SK-N-SH (cell line): ENCODE results near the gene COL25A1. TPM values are rescaled to one million over a fixed set of nuclear protein-coding genes. Genes with fewer than 3 reads are reported as not detected.

ENCODE experiments used
- CTCF ChIA-PET: fragments of 300-600, 350-600 bp; formaldehyde crosslinking; extraction: SDS; loops from one replicate; lab custom pipeline; 2021; lab: Yijun Ruan, JAX
- POLR2A ChIA-PET: fragments of 350-600 bp; sonication (Branson Sonifier 250); formaldehyde crosslinking; extraction: SDS; loops from one replicate; lab custom pipeline; 2020; ENCODE audit warnings: antibody characterized with exemption, inconsistent platforms; lab: Yijun Ruan, JAX
- DNase-seq: peaks from one replicate; pipeline ENCODE4 v3.0.0; 2012
- H2AFZ ChIP-seq: fragments of 200-600 bp; sonication (generic); 2 replicates; pipeline ENCODE4 v1.8.1; 2016; ENCODE audit warnings: antibody characterized with exemption, mild to moderate bottlenecking, low read depth
- H3F3A ChIP-seq: fragments of 200-600 bp; sonication (generic); replicated peaks from 2 replicates; pipeline ENCODE3; 2016; ENCODE audit warnings: antibody characterized with exemption, mild to moderate bottlenecking; ENCODE audit not compliant: insufficient read depth
- H3K27ac ChIP-seq, 2 experiments: fragments of 200-500 bp in 1 of 2; fragments of 200-600 bp in 1 of 2; sonication (Bioruptor generic) in 1 of 2; sonication (generic), shearing (Covaris generic) in 1 of 2; 2 replicates each; pipeline versions ENCODE4 v1.5.1 to v1.6.1; 2014 to 2016; ENCODE audit warnings: low read depth in 2 of 2, inconsistent platforms in 1 of 2, low read length in 1 of 2, mild to moderate bottlenecking in 1 of 2, mixed read lengths in 1 of 2
- H3K27me3 ChIP-seq: fragments of 200-600 bp; sonication (generic), shearing (Covaris generic); 2 replicates; pipeline ENCODE4 v1.6.1; 2016; ENCODE audit warnings: mixed run types; ENCODE audit not compliant: insufficient read depth
- H3K36me3 ChIP-seq, 2 experiments: fragments of 200-500 bp in 1 of 2; fragments of 200-600 bp in 1 of 2; sonication (Bioruptor generic) in 1 of 2; sonication (generic) in 1 of 2; replicated peaks in 1 of 2; 2 replicates each; pipeline versions ENCODE3 to v1.5.1; 2014 to 2016; ENCODE audit warnings: low read length in 1 of 2, mild to moderate bottlenecking in 1 of 2; ENCODE audit not compliant: insufficient read depth in 2 of 2, control insufficient read depth in 1 of 2
- H3K4me1 ChIP-seq, 2 experiments: fragments of 200-500 bp in 1 of 2; fragments of 200-600 bp in 1 of 2; sonication (Bioruptor generic) in 1 of 2; sonication (generic), shearing (Covaris generic) in 1 of 2; 2 replicates each; pipeline versions ENCODE4 v1.5.1 to v1.6.1; 2014 to 2016; ENCODE audit warnings: low read depth in 1 of 2, low read length in 1 of 2, mixed run types in 1 of 2; ENCODE audit not compliant: insufficient read depth in 2 of 2, control insufficient read depth in 1 of 2
- H3K4me2 ChIP-seq: fragments of 200-600 bp; sonication (generic), shearing (Covaris generic); 2 replicates; pipeline ENCODE4 v1.6.1; 2017; ENCODE audit warnings: mixed run types
- H3K4me3 ChIP-seq, 2 experiments: fragments of 200-500 bp in 1 of 2; fragments of 200-600 bp in 1 of 2; sonication (Bioruptor generic) in 1 of 2; sonication (generic), shearing (Covaris generic) in 1 of 2; 2 replicates each; pipeline versions ENCODE4 v1.5.1 to v1.8.1; 2014 to 2016; ENCODE audit warnings: low read depth in 2 of 2, inconsistent platforms in 1 of 2, low read length in 1 of 2, mild to moderate bottlenecking in 1 of 2, mixed read lengths in 1 of 2, moderate library complexity in 1 of 2
- H3K79me2 ChIP-seq: fragments of 200-600 bp; sonication (generic); 2 replicates; pipeline ENCODE4 v1.8.1; 2017; ENCODE audit warnings: mild to moderate bottlenecking; ENCODE audit not compliant: insufficient read depth
- H3K9ac ChIP-seq: fragments of 200-600 bp; sonication (generic); 2 replicates; pipeline ENCODE4 v1.6.1; 2017; ENCODE audit warnings: mixed run types
- H3K9me2 ChIP-seq: fragments of 200-600 bp; sonication (generic); 2 replicates; pipeline ENCODE4 v1.6.1; 2017; ENCODE audit warnings: mixed run types
- H3K9me3 ChIP-seq: fragments of 200-600 bp; sonication (generic); 2 replicates; pipeline ENCODE4 v1.6.1; 2017; ENCODE audit warnings: mixed run types, mild to moderate bottlenecking, moderate library complexity
- H4K20me1 ChIP-seq: fragments of 200-600 bp; sonication (generic); 2 replicates; pipeline ENCODE4 v1.6.1; 2017; ENCODE audit warnings: mild to moderate bottlenecking, mixed run types; ENCODE audit not compliant: insufficient read depth
- CHD2 ChIP-seq: fragments of 150-350 bp; IDR thresholded peaks from 2 replicates; pipeline ENCODE4 v1.6.1; 2018; ENCODE audit warnings: low read length; ENCODE audit not compliant: partially characterized antibody
- ELF1 ChIP-seq: IDR thresholded peaks from 2 replicates; pipeline ENCODE4 v1.4.0; 2012
- EZH2phosphoT487 ChIP-seq: fragments of 200-600 bp; sonication (generic); IDR thresholded peaks from 2 replicates; pipeline ENCODE4 v1.6.1; 2017; ENCODE audit warnings: low read depth, mixed run types, mild to moderate bottlenecking, antibody characterized with exemption, moderate library complexity, borderline replicate concordance
- FOSL2 ChIP-seq: IDR thresholded peaks from 2 replicates; pipeline ENCODE4 v1.4.0; 2012; ENCODE audit warnings: low read depth, mild to moderate bottlenecking, moderate library complexity, borderline replicate concordance
- FOXJ3 ChIP-seq: sonication (generic); formaldehyde crosslinking; IDR thresholded peaks from 2 replicates; pipeline ENCODE4 v1.5.1; 2020; ENCODE audit warnings: mild to moderate bottlenecking, missing genetic modification reagents
- GATA2 ChIP-seq: sonication (generic); formaldehyde crosslinking; IDR thresholded peaks from 2 replicates; pipeline ENCODE4 v1.5.0; 2020; ENCODE audit warnings: mild to moderate bottlenecking, missing genetic modification reagents
- MAX ChIP-seq: IDR thresholded peaks from 2 replicates; pipeline ENCODE4 v1.4.0; 2012; ENCODE audit warnings: low read depth
- MXI1 ChIP-seq: IDR thresholded peaks from 2 replicates; pipeline ENCODE4 v1.6.1; 2012; ENCODE audit warnings: mild to moderate bottlenecking, low read depth, low read length, improper control_type of control experiment
- NFIC ChIP-seq: IDR thresholded peaks from 2 replicates; pipeline ENCODE4 v1.4.0; 2012; ENCODE audit warnings: borderline replicate concordance
- NRF1 ChIP-seq: IDR thresholded peaks from 2 replicates; pipeline ENCODE4 v1.6.1; 2012; ENCODE audit warnings: low read depth, mild to moderate bottlenecking, low read length
- POLR2AphosphoS5 ChIP-seq: IDR thresholded peaks from 2 replicates; pipeline ENCODE4 v1.6.1; 2012; ENCODE audit warnings: low read depth, low read length
- SIN3A ChIP-seq: IDR thresholded peaks from 2 replicates; pipeline ENCODE4 v1.6.1; 2012; ENCODE audit warnings: low read depth, mild to moderate bottlenecking, low read length, moderate library complexity, borderline replicate concordance
- SMC3 ChIP-seq: IDR thresholded peaks from 2 replicates; pipeline ENCODE4 v1.6.1; 2012; ENCODE audit warnings: low read depth, low read length, improper control_type of control experiment
- TAF1 ChIP-seq: IDR thresholded peaks from 2 replicates; pipeline ENCODE4 v1.6.1; 2012; ENCODE audit warnings: low read depth, mild to moderate bottlenecking, low read length, moderate library complexity, borderline replicate concordance
- TCF12 ChIP-seq: IDR thresholded peaks from 2 replicates; pipeline ENCODE4 v1.4.0; 2012
- YY1 ChIP-seq: IDR thresholded peaks from 2 replicates; pipeline ENCODE4 v1.4.0; 2012; ENCODE audit warnings: low read depth, mild to moderate bottlenecking
- WGBS: methylation state at CpG from one replicate; pipeline ENCODE4 v1.1.6; 2017; ENCODE audit warnings: low lambda C conversion rate; 5-methylcytosine and 5-hydroxymethylcytosine counted together
- polyA plus RNA-seq, 3 experiments: library from polyadenylated mRNA; depleted of rRNA; stranded (reverse); fragments of >200 nt; gene quantifications; 2 replicates each; pipeline ENCODE4 v1.2.3, GENCODE V29; 2012

Gene COL25A1
- polyA plus RNA-seq, 1 of the 3 experiments (the other 2 are of a cell fraction), result not detected

GRCh38 chr4:109044431-109044830 is 258.0 kb downstream of the COL25A1 start:
- TF ChIP-seq SMC3 (no peak), EZH2phosphoT487 (no peak), MXI1 (no peak), POLR2AphosphoS5 (no peak), MAX (no peak), TAF1 (no peak), ELF1 (no peak), FOXJ3 (CRISPR knock-in tag) (no peak)
- Histone ChIP-seq H3K9ac (no peak overlapping the region), H3F3A (no peaks in the 10 kb centered on the region), H2AFZ (no peak overlapping the region), H3K27ac (no peak overlapping the region), H3K4me2 (no peak overlapping the region), H3K4me3 (no peak overlapping the region), H3K4me1 (no peaks in the 10 kb centered on the region), H3K27me3 (no peaks in the 10 kb centered on the region), H3K9me3 (no peaks in the 10 kb centered on the region), H3K79me2 (no peaks in the 10 kb centered on the region), H4K20me1 (no peaks in the 10 kb centered on the region), H3K36me3 (no peaks in the 10 kb centered on the region), H3K9me2 (no peaks in the 10 kb centered on the region)
- no peak for DNase-seq
- CTCF ChIA-PET, result no interaction called here
- POLR2A ChIA-PET, result no interaction called here
- 13% methylated on average over 3 of the region's 3 CpGs for WGBS

- H3K4me2 ChIP-seq, result no peak overlapping the region
- WGBS, result 3% methylated on average over 3 of the region's 3 CpGs
- H3K36me3 ChIP-seq, result no peaks in the 10 kb centered on the region
- CTCF ChIA-PET, result no interaction called here
- H3K9ac ChIP-seq, result no peak overlapping the region
- H3K9me2 ChIP-seq, result no peaks in the 10 kb centered on the region
- no peak for DNase-seq
- POLR2A ChIA-PET, result no interaction called here
- no peaks in the 10 kb centered on the region for H3K79me2 ChIP-seq
- H3K4me3 ChIP-seq, result no peak overlapping the region
- TF ChIP-seq TAF1, result no peak
- TF ChIP-seq, all 33 proteins: peak for 0
- H3K4me1 ChIP-seq, result no peaks in the 10 kb centered on the region
- H3K27me3 ChIP-seq, result no peaks in the 10 kb centered on the region
- H3F3A ChIP-seq, result no peaks in the 10 kb centered on the region
- no peak overlapping the region for H3K27ac ChIP-seq
- H3K9me3 ChIP-seq, result no peaks in the 10 kb centered on the region
- no peaks in the 10 kb centered on the region for H4K20me1 ChIP-seq
- H2AFZ ChIP-seq, result no peak overlapping the region
Observed at GRCh38 chr4:109043286-109043685, 259.2 kb downstream of the COL25A1 start.

- H4K20me1 ChIP-seq, result no peaks in the 10 kb centered on the region
- H3K27me3 ChIP-seq, result no peaks in the 10 kb centered on the region
- no peak overlapping the region for H3K4me2 ChIP-seq
- H3K36me3 ChIP-seq, result no peaks in the 10 kb centered on the region
- H3K9me3 ChIP-seq, result no peaks in the 10 kb centered on the region
- TF ChIP-seq GATA2 (CRISPR knock-in tag), result no peak
- no peak for TF ChIP-seq NFIC
- no peak for TF ChIP-seq NRF1
- TF ChIP-seq MXI1, result no peak
- no peak for TF ChIP-seq TAF1
- no peak for TF ChIP-seq SIN3A
- no peak for TF ChIP-seq CHD2
- no peak for TF ChIP-seq TCF12
- no peak for TF ChIP-seq SMC3
- no peak for TF ChIP-seq YY1
- no peak for TF ChIP-seq FOSL2
- no peak overlapping the region for H3K9ac ChIP-seq
- no peak overlapping the region for H2AFZ ChIP-seq
- H3F3A ChIP-seq, result no peaks in the 10 kb centered on the region
- WGBS, result 14% methylated on average over 3 of the region's 3 CpGs
- ChIA-PET CTCF (no interaction called here), POLR2A (no interaction called here)
- H3K79me2 ChIP-seq, result no peaks in the 10 kb centered on the region
- no peak overlapping the region for H3K4me3 ChIP-seq
- H3K27ac ChIP-seq, result no peak overlapping the region
- no peaks in the 10 kb centered on the region for H3K4me1 ChIP-seq
- DNase-seq, result no peak
- no peaks in the 10 kb centered on the region for H3K9me2 ChIP-seq
Observed at GRCh38 chr4:109041463-109042360, 260.7 kb downstream of the COL25A1 start.
